ENCODE results near the gene DNAJC1. TPM values are rescaled to one million over a fixed set of nuclear protein-coding genes. Genes with fewer than 3 reads are reported as not detected.

DNAJC1 gene
- total and polyA plus RNA-seq, 2 of the 8 experiments (the other 6 are each of a cell fraction or from before 2014, with no cell fraction given), result 6.8 to 14.8 TPM

DNA sequence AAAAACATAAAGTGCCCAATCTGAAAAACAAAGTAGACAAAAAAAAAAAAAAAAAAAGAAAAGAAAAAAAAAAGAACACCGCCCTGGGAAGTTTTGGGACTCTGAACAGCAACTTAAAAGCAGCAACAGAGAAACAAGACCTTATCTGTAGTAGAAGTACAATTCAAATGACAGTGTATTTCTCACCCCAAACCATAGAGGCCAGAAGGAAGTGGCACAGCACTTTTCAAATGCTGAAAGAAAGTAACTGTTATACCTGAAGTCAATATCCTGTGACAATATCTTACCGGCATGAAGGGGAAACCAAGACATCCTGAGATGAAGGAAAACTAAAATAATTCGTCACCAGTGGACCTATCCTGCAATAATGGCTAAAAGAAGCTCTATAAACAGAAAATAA lies 112.1 kb downstream of the DNAJC1 start:
- DNase-seq (ENCODE audit: low read depth in 1 of 2, low spot score in 2 of 2), result no peak
- ChIA-PET CTCF (ENCODE audit: partially characterized antibody) (no interaction called here), POLR2A (ENCODE audit: partially characterized antibody) (no interaction called here)
- no peak overlapping the region for H3K56ac ChIP-seq (replicated peaks; ENCODE audit: insufficient read length, low read depth, low read length)
- no peaks in the 10 kb centered on the region for H3K79me2 ChIP-seq (ENCODE audit: control insufficient read depth in 1 of 2, insufficient read depth in 2 of 2, low read length in 2 of 2)
- H3K27me3 ChIP-seq (replicated peaks in 1 of 4; ENCODE audit: control insufficient read depth in 3 of 4, extremely low read depth in 1 of 4, insufficient read depth in 3 of 4, low read length in 3 of 4), result no peaks in the 10 kb centered on the region
- no peak overlapping the region for H3K27ac ChIP-seq (ENCODE audit: low read depth, low read length)
- H3K36me3 ChIP-seq (ENCODE audit: control insufficient read depth in 2 of 4, insufficient read depth in 4 of 4, low read length in 3 of 4), result no peaks in the 10 kb centered on the region; a peak in 1 of 8 replicates
- H2BK12ac ChIP-seq (ENCODE audit: low read depth, low read length), result no peak overlapping the region
- H3K9me3 ChIP-seq (ENCODE audit: insufficient read depth in 2 of 2, low read depth in 1 of 2, low read length in 1 of 2), result no peaks in the 10 kb centered on the region
- H4K5ac ChIP-seq (ENCODE audit: insufficient read length, low read depth, low read length), result no peak overlapping the region
- H4K8ac ChIP-seq (ENCODE audit: extremely low read depth, insufficient read depth, low read length), result no peak overlapping the region
- no peaks in the 10 kb centered on the region for H3K79me1 ChIP-seq (ENCODE audit: low read depth, low read length)
- no peak overlapping the region for H4K91ac ChIP-seq (replicated peaks; ENCODE audit: insufficient read length, low read length)
- H3K18ac ChIP-seq (ENCODE audit: extremely low read depth, low read length), result no peak overlapping the region
- no peak overlapping the region for H3K4me2 ChIP-seq (ENCODE audit: insufficient read depth in 1 of 2, low read depth in 2 of 2, low read length in 2 of 2)
- H3K23ac ChIP-seq (ENCODE audit: insufficient read length), result no peak overlapping the region
- H3K9ac ChIP-seq (replicated peaks in 1 of 4; ENCODE audit: extremely low read depth in 1 of 4, low read depth in 3 of 4, low read length in 3 of 4), result no peak overlapping the region
- no peak overlapping the region for H2AK5ac ChIP-seq (ENCODE audit: low read depth, low read length)
- no peak overlapping the region for H3K4me3 ChIP-seq (ENCODE audit: extremely low read depth in 1 of 4, insufficient read depth in 2 of 4, low read depth in 3 of 4, low read length in 4 of 4)
- H2BK15ac ChIP-seq (ENCODE audit: low read length), result no peak overlapping the region
- H2AFZ ChIP-seq (ENCODE audit: low read length), result no peak overlapping the region
- no peaks in the 10 kb centered on the region; the same call in 1 of the 2 replicates for H3K23me2 ChIP-seq (ENCODE audit: low read depth, low read length)
- H2BK20ac ChIP-seq (ENCODE audit: low read length), result no peak overlapping the region
- no peak overlapping the region for H3K14ac ChIP-seq (ENCODE audit: insufficient read length)
- H3K4ac ChIP-seq (replicated peaks; ENCODE audit: insufficient read length, low read depth, low read length), result no peak overlapping the region
- no peak for FAIRE-seq
- no peaks in the 10 kb centered on the region for H4K20me1 ChIP-seq (replicated peaks in 1 of 2; ENCODE audit: control insufficient read depth in 1 of 2, insufficient read depth in 2 of 2, low read length in 2 of 2)
- no peaks in the 10 kb centered on the region for H3K4me1 ChIP-seq (replicated peaks in 1 of 4; ENCODE audit: control insufficient read depth in 3 of 4, insufficient read depth in 4 of 4, low read length in 3 of 4)
- no peak overlapping the region for H2BK120ac ChIP-seq (replicated peaks; ENCODE audit: low read depth, low read length)
- H2BK5ac ChIP-seq (ENCODE audit: low read depth, low read length), result no peak overlapping the region
- WGBS, 2 experiments (ENCODE audit: extremely low coverage in 1 of 2, insufficient coverage in 1 of 2, insufficient read length in 1 of 2, insufficient replicate concordance in 2 of 2, low coverage in 1 of 2, low lambda C conversion rate in 2 of 2, missing lambda C conversion rate in 1 of 2), result 97% methylated on average over 3 of the region's 3 CpGs; no CpG with 5 or more reads in 1 of the 2 experiments
- TF ChIP-seq BACH1 (IDR thresholded peaks at IDR 0.05; ENCODE audit: low read length) (no peak), EGR1 (IDR thresholded peaks at IDR 0.05; ENCODE audit: borderline replicate concordance, low read depth, low read length) (no peak), JUND (IDR thresholded peaks at IDR 0.05; ENCODE audit: low read length) (no peak), KDM4A (IDR thresholded peaks at IDR 0.05; ENCODE audit: low read depth, low read length, severe bottlenecking) (no peak), MAFK (IDR thresholded peaks at IDR 0.05; ENCODE audit: low read depth, low read length) (no peak), POU5F1 (IDR thresholded peaks at IDR 0.05; ENCODE audit: low read depth, low read length) (no peak), CHD1 (IDR thresholded peaks at IDR 0.05; ENCODE audit: low read depth, low read length) (no peak), TEAD4 (IDR thresholded peaks at IDR 0.05; ENCODE audit: low read depth, low read length) (no peak), BRCA1 (IDR thresholded peaks at IDR 0.05; ENCODE audit: low read depth, low read length) (no peak), BCL11A (IDR thresholded peaks at IDR 0.05; ENCODE audit: low read depth in 2 of 2, low read length in 2 of 2) (no peak), TAF1 (IDR thresholded peaks at IDR 0.05; ENCODE audit: low read depth, low read length) (no peak), SIX5 (IDR thresholded peaks at IDR 0.05; ENCODE audit: low read depth, low read length) (no peak), SIRT6 (IDR thresholded peaks at IDR 0.05; ENCODE audit: low read length) (no peak)
- TF ChIP-seq, protein P1, sequence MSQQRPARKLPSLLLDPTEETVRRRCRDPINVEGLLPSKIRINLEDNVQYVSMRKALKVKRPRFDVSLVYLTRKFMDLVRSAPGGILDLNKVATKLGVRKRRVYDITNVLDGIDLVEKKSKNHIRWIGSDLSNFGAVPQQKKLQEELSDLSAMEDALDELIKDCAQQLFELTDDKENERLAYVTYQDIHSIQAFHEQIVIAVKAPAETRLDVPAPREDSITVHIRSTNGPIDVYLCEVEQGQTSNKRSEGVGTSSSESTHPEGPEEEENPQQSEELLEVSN (IDR thresholded peaks at IDR 0.05), result no peak
- TF ChIP-seq, protein P2, sequence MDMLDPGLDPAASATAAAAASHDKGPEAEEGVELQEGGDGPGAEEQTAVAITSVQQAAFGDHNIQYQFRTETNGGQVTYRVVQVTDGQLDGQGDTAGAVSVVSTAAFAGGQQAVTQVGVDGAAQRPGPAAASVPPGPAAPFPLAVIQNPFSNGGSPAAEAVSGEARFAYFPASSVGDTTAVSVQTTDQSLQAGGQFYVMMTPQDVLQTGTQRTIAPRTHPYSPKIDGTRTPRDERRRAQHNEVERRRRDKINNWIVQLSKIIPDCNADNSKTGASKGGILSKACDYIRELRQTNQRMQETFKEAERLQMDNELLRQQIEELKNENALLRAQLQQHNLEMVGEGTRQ (IDR thresholded peaks at IDR 0.05; ENCODE audit: low read length), result no peak
